IMR-90 (cell line): ENCODE results near the gene ARHGAP28. TPM values are rescaled to one million over a fixed set of nuclear protein-coding genes. Genes with fewer than 3 reads are reported as not detected.

Experiments
- ATAC-seq: fragments of 200-7000 bp; cut with Tn5 transposase; 2 replicates; pipeline ENCODE4 v1.9.1; 2020; ENCODE audit warnings: low read depth, mild to moderate bottlenecking, moderate library complexity
- BruUV-seq: library from RNA; stranded (reverse); fragments of 400-500 nt; replicated peaks from 2 replicates; lab custom pipeline; 2021; lab: Mats Ljungman, UMichigan
- CTCF ChIA-PET: fragments of 300-600 bp; formaldehyde crosslinking; extraction: SDS; loops from one replicate; lab custom pipeline; 2021; ENCODE audit warnings: antibody characterized with exemption; lab: Yijun Ruan, JAX
- POLR2A ChIA-PET: fragments of 300-600 bp; sonication (Branson Sonifier 250); formaldehyde crosslinking; loops from one replicate; lab custom pipeline; 2022; ENCODE audit warnings: antibody characterized with exemption; ENCODE audit not compliant: unreplicated experiment; lab: Charles Lee
- DNase-seq: peaks from one replicate; pipeline ENCODE4 v3.0.0; 2013
- H2AFZ ChIP-seq: replicated peaks from 2 replicates; pipeline ENCODE3; 2013; ENCODE audit warnings: low read length, mild to moderate bottlenecking; ENCODE audit not compliant: poor library complexity
- H2AK5ac ChIP-seq: 2 replicates; pipeline ENCODE4 v1.6.1; 2013; ENCODE audit warnings: low read depth, low read length, inconsistent platforms
- H2AK9ac ChIP-seq: replicated peaks from 2 replicates; pipeline ENCODE3; 2013; ENCODE audit warnings: mild to moderate bottlenecking, low read depth, low read length, moderate library complexity; ENCODE audit not compliant: poor library complexity
- H2BK120ac ChIP-seq: 2 replicates; pipeline ENCODE4 v1.6.1; 2013; ENCODE audit warnings: low read depth, low read length, inconsistent platforms
- H2BK15ac ChIP-seq: 3 replicates; pipeline ENCODE4 v1.6.1; 2013; ENCODE audit warnings: low read depth, low read length, inconsistent platforms
- H2BK20ac ChIP-seq: 2 replicates; pipeline ENCODE4 v1.6.1; 2013; ENCODE audit warnings: low read depth, mild to moderate bottlenecking, inconsistent platforms, low read length, moderate library complexity
- H2BK5ac ChIP-seq: 2 replicates; pipeline ENCODE4 v1.6.1; 2013; ENCODE audit warnings: mild to moderate bottlenecking, low read depth, low read length, inconsistent platforms; ENCODE audit not compliant: poor library complexity, severe bottlenecking
- H3K14ac ChIP-seq: replicated peaks from 2 replicates; pipeline ENCODE4 v1.6.1; 2013; ENCODE audit warnings: low read depth, low read length, inconsistent platforms
- H3K18ac ChIP-seq: 2 replicates; pipeline ENCODE4 v1.6.1; 2013; ENCODE audit warnings: low read depth, low read length, control low read depth
- H3K23ac ChIP-seq: 2 replicates; pipeline ENCODE4 v1.6.1; 2013; ENCODE audit warnings: low read depth, low read length, inconsistent platforms
- H3K27ac ChIP-seq: 2 replicates; pipeline ENCODE4 v1.5.1; 2013; ENCODE audit warnings: mild to moderate bottlenecking, control low read depth, low read length; ENCODE audit not compliant: insufficient read depth
- H3K27me3 ChIP-seq: 2 replicates; pipeline ENCODE4 v1.6.1; 2013; ENCODE audit warnings: low read length; ENCODE audit not compliant: control insufficient read depth, insufficient read depth
- H3K36me3 ChIP-seq: 2 replicates; pipeline ENCODE4 v1.6.1; 2013; ENCODE audit warnings: low read length, mixed read lengths; ENCODE audit not compliant: control insufficient read depth, insufficient read depth
- H3K4ac ChIP-seq: 2 replicates; pipeline ENCODE4 v1.6.1; 2013; ENCODE audit warnings: low read depth, low read length, inconsistent platforms
- H3K4me1 ChIP-seq: 2 replicates; pipeline ENCODE4 v1.6.1; 2013; ENCODE audit warnings: low read length, mixed read lengths; ENCODE audit not compliant: control insufficient read depth, insufficient read depth
- H3K4me2 ChIP-seq: 2 replicates; pipeline ENCODE4 v1.6.1; 2013; ENCODE audit warnings: low read depth, mild to moderate bottlenecking, control low read depth, low read length, moderate library complexity
- H3K4me3 ChIP-seq: 2 replicates; pipeline ENCODE4 v1.5.1; 2013; ENCODE audit warnings: low read depth, mild to moderate bottlenecking, control low read depth, low read length, moderate library complexity; ENCODE audit not compliant: insufficient read depth
- H3K56ac ChIP-seq: 2 replicates; pipeline ENCODE4 v1.6.1; 2013; ENCODE audit warnings: low read length, inconsistent platforms; ENCODE audit not compliant: insufficient read depth; ENCODE audit errors: extremely low read depth
- H3K79me1 ChIP-seq, 2 experiments: 2 replicates each; pipeline ENCODE4 v1.6.1; 2013; ENCODE audit warnings: low read length in 2 of 2, inconsistent platforms in 1 of 2, low read depth in 1 of 2
- H3K9ac ChIP-seq: 2 replicates; pipeline ENCODE4 v1.6.1; 2013; ENCODE audit warnings: low read depth, low read length, control low read depth
- H3K9me1 ChIP-seq: 2 replicates; pipeline ENCODE4 v1.6.1; 2013; ENCODE audit warnings: low read length, inconsistent platforms; ENCODE audit not compliant: insufficient read depth
- H3K9me3 ChIP-seq: 2 replicates; pipeline ENCODE4 v1.6.1; 2013; ENCODE audit warnings: low read length; ENCODE audit not compliant: control insufficient read depth, insufficient read depth
- H4K20me1 ChIP-seq: 2 replicates; pipeline ENCODE4 v1.6.1; 2013; ENCODE audit warnings: low read length, inconsistent platforms; ENCODE audit not compliant: insufficient read depth
- H4K5ac ChIP-seq: 2 replicates; pipeline ENCODE4 v1.6.1; 2013; ENCODE audit warnings: mild to moderate bottlenecking, low read depth, low read length, control low read depth
- H4K8ac ChIP-seq, 2 experiments: 2 replicates each; pipeline ENCODE4 v1.6.1; 2013; ENCODE audit warnings: low read depth in 2 of 2, low read length in 2 of 2, control low read depth in 1 of 2, inconsistent platforms in 1 of 2
- H4K91ac ChIP-seq: 2 replicates; pipeline ENCODE4 v1.6.1; 2013; ENCODE audit warnings: low read depth, low read length, inconsistent platforms; ENCODE audit not compliant: insufficient read depth
- BHLHE40 ChIP-seq: fragments of 150-350 bp; IDR thresholded peaks from 2 replicates; pipeline ENCODE4 v1.6.1; 2016; ENCODE audit warnings: mild to moderate bottlenecking, low read depth, low read length
- CEBPB ChIP-seq: IDR thresholded peaks from 2 replicates; pipeline ENCODE4 v1.6.1; 2012; ENCODE audit warnings: low read depth, low read length, improper control_type of control experiment
- CHD1 ChIP-seq: IDR thresholded peaks from 2 replicates; pipeline ENCODE4 v1.6.1; 2012; ENCODE audit warnings: low read depth, low read length, improper control_type of control experiment
- CTCF ChIP-seq: conservative IDR thresholded peaks from 2 replicates; pipeline ENCODE4 v1.5.1; 2012; ENCODE audit warnings: mild to moderate bottlenecking, low read depth, low read length, improper control_type of control experiment
- ELK1 ChIP-seq: fragments of 150-350 bp; IDR thresholded peaks from 2 replicates; pipeline ENCODE4 v1.6.1; 2016; ENCODE audit warnings: low read depth, mild to moderate bottlenecking, low read length, moderate library complexity, borderline replicate concordance
- FOS ChIP-seq: fragments of 150-350 bp; IDR thresholded peaks from 2 replicates; pipeline ENCODE4 v1.6.1; 2016; ENCODE audit warnings: low read depth, low read length
- MAFK ChIP-seq: IDR thresholded peaks from 2 replicates; pipeline ENCODE4 v1.6.1; 2012; ENCODE audit warnings: low read depth, low read length, improper control_type of control experiment
- MAZ ChIP-seq: IDR thresholded peaks from 2 replicates; pipeline ENCODE4 v1.6.1; 2012; ENCODE audit warnings: low read depth, mild to moderate bottlenecking, low read length, improper control_type of control experiment, moderate library complexity, borderline replicate concordance
- NFE2L2 ChIP-seq: fragments of 150-350 bp; IDR thresholded peaks from 2 replicates; pipeline ENCODE4 v1.6.1; 2016; ENCODE audit warnings: low read depth, mild to moderate bottlenecking, low read length
- POLR2A ChIP-seq: IDR thresholded peaks from 2 replicates; pipeline ENCODE4 v1.6.1; 2012; ENCODE audit warnings: mild to moderate bottlenecking, low read depth, low read length
- RAD21 ChIP-seq: IDR thresholded peaks from 2 replicates; pipeline ENCODE4 v1.6.1; 2012; ENCODE audit warnings: low read length, improper control_type of control experiment
- RCOR1 ChIP-seq: IDR thresholded peaks from 2 replicates; pipeline ENCODE4 v1.6.1; 2012; ENCODE audit warnings: mild to moderate bottlenecking, low read length, improper control_type of control experiment; ENCODE audit not compliant: insufficient replicate concordance
- RFX5 ChIP-seq: IDR thresholded peaks from 2 replicates; pipeline ENCODE4 v1.8.0; 2012; ENCODE audit warnings: low read depth, mild to moderate bottlenecking, low read length, moderate library complexity
- SMC3 ChIP-seq: fragments of 150-350 bp; IDR thresholded peaks from 2 replicates; pipeline ENCODE4 v1.6.1; 2016; ENCODE audit warnings: low read depth, mild to moderate bottlenecking, antibody characterized with exemption, low read length, moderate library complexity
- WGBS, 2 experiments: methylation state at CpG; one replicate each; pipeline versions ENCODE4 v1.1.5 to v1.1.7; 2013; ENCODE audit warnings: missing lambda C conversion rate in 2 of 2; ENCODE audit not compliant: insufficient read length in 1 of 2; ENCODE audit errors: extremely low coverage in 2 of 2; 5-methylcytosine and 5-hydroxymethylcytosine counted together
- dilution Hi-C: fragments of 300-500 bp; cut with HindIII; formaldehyde crosslinking; loops from one replicate; pipeline ENCODE4 v1.14.3; 2018; ENCODE audit warnings: low sequenced_read_pairs; ENCODE audit not compliant: unreplicated experiment
- in situ Hi-C: fragments of 300-500 bp; cut with MboI; formaldehyde crosslinking; loops from 3 replicates; pipeline ENCODE4 v1.14.3; 2019; ENCODE audit warnings: low sequenced_read_pairs, inconsistent platforms, mixed read lengths
- intact Hi-C: fragments of 100-400 bp; cut with micrococcal nuclease; formaldehyde crosslinking; loops from 2 replicates; pipeline ENCODE4 v1.10.0; 2022
- polyA plus RNA-seq, 3 experiments: library from polyadenylated mRNA; depleted of rRNA; stranded (reverse); fragments of >200 nt; gene quantifications; 2 replicates each; pipeline ENCODE4 v1.2.3, GENCODE V29; 2012; ENCODE audit warnings: low replicate concordance in 1 of 3
- total RNA-seq: library from RNA; depleted of rRNA; stranded (reverse); fragments of >200 nt; gene quantifications from 2 replicates; pipeline ENCODE4 v1.2.3, GENCODE V29; 2012
- TF ChIP-seq, protein P1 (sequence below): fragments of 150-350 bp; IDR thresholded peaks from 2 replicates; pipeline ENCODE4 v1.6.1; 2017; ENCODE audit warnings: mild to moderate bottlenecking, antibody characterized with exemption, low read length, low read depth

The ARHGAP28 gene
- total and polyA plus RNA-seq, 2 of the 4 experiments (the other 2 are of a cell fraction) = 1.8 to 3.8 TPM

- H2BK20ac ChIP-seq = no peak overlapping the region
- H3K9me3 ChIP-seq = no peaks in the 10 kb centered on the region
- no peaks in the 10 kb centered on the region for H3K4me1 ChIP-seq
- H2AK9ac ChIP-seq = no peak overlapping the region
- WGBS, 2 experiments = 100% methylated on average over 3 of the region's 9 CpGs; no CpG with 5 or more reads in 1 of the 2 experiments
- no TSS peak for BruUV-seq
- H3K27ac ChIP-seq = no peak overlapping the region
- H3K79me1 ChIP-seq = no peaks in the 10 kb centered on the region
- no peak overlapping the region for H2AK5ac ChIP-seq
- ChIA-PET POLR2A (no interaction called here), CTCF (no interaction called here)
- dilution Hi-C loops = no loop called here
- DNase-seq (no peak), ATAC-seq (no peak)
- H3K4ac ChIP-seq = no peak overlapping the region
- no peak overlapping the region for H3K4me3 ChIP-seq
- H3K14ac ChIP-seq = no peak overlapping the region
- no peak overlapping the region for H4K5ac ChIP-seq
- intact Hi-C loops = no loop called here
- no peak overlapping the region for H3K4me2 ChIP-seq
- H3K9ac ChIP-seq = no peak overlapping the region
- H4K91ac ChIP-seq = no peak overlapping the region
- no peaks in the 10 kb centered on the region for H4K20me1 ChIP-seq
- no peak overlapping the region for H3K23ac ChIP-seq
- H4K8ac ChIP-seq = no peak overlapping the region
- no peaks in the 10 kb centered on the region for H3K9me1 ChIP-seq
- no peak overlapping the region for H2BK120ac ChIP-seq
- no peak overlapping the region for H3K18ac ChIP-seq
- H3K56ac ChIP-seq = no peak overlapping the region
- in situ Hi-C loops = no loop called here
- H3K36me3 ChIP-seq = peaks cover 6% of the 10 kb centered on the region; the same call in 1 of the 2 replicates
- no peak overlapping the region for H2BK5ac ChIP-seq
- no peak overlapping the region for H2AFZ ChIP-seq
- H2BK15ac ChIP-seq = no peak overlapping the region
- no peaks in the 10 kb centered on the region for H3K27me3 ChIP-seq
- TF ChIP-seq MAZ = no peak
- no peak for TF ChIP-seq RFX5
- no peak for TF ChIP-seq FOS
- TF ChIP-seq CTCF = no peak
- no peak for TF ChIP-seq MAFK
- TF ChIP-seq, protein P1, sequence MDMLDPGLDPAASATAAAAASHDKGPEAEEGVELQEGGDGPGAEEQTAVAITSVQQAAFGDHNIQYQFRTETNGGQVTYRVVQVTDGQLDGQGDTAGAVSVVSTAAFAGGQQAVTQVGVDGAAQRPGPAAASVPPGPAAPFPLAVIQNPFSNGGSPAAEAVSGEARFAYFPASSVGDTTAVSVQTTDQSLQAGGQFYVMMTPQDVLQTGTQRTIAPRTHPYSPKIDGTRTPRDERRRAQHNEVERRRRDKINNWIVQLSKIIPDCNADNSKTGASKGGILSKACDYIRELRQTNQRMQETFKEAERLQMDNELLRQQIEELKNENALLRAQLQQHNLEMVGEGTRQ = no peak
- no peak for TF ChIP-seq BHLHE40
- no peak for TF ChIP-seq POLR2A
- no peak for TF ChIP-seq CEBPB
- TF ChIP-seq CHD1 = no peak
- no peak for TF ChIP-seq RAD21
- TF ChIP-seq ELK1 = no peak
- no peak for TF ChIP-seq SMC3
- no peak for TF ChIP-seq NFE2L2
- no peak for TF ChIP-seq RCOR1
These were observed 233.3 kb downstream of the ARHGAP28 start for GRCh38 chr18:6962571-6963451.
